ENCODE data around the gene CDADC1.
"Not testable (repeated sequence)": the region's sequence is repeated elsewhere in the genome, so short reads cannot be mapped to it uniquely, and the experiment has no call there.

Gene CDADC1

DNA sequence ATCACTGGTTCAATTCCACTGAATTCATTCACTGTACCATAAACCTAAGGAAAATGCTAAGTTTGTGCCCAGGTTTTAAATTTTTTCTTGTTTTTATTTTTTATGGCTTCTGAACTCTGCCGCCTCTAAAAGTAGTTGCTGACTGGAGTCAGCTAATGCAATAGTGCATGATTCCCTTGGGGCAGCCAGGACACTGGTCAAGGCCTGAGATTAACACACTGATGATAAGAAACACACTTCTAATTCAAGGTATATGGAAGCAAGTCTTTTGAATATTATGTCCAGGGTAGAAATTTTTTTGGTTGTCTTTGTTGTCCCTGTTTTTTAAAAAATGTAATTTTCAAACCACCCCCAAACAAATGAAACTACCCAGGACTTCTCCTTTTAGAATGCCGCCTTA, 72.2 kb downstream of the CDADC1 start:
- no peak overlapping the region for H3K4me3 ChIP-seq (ENCODE audit: low read depth, low read length)
- TF ChIP-seq, protein P1, sequence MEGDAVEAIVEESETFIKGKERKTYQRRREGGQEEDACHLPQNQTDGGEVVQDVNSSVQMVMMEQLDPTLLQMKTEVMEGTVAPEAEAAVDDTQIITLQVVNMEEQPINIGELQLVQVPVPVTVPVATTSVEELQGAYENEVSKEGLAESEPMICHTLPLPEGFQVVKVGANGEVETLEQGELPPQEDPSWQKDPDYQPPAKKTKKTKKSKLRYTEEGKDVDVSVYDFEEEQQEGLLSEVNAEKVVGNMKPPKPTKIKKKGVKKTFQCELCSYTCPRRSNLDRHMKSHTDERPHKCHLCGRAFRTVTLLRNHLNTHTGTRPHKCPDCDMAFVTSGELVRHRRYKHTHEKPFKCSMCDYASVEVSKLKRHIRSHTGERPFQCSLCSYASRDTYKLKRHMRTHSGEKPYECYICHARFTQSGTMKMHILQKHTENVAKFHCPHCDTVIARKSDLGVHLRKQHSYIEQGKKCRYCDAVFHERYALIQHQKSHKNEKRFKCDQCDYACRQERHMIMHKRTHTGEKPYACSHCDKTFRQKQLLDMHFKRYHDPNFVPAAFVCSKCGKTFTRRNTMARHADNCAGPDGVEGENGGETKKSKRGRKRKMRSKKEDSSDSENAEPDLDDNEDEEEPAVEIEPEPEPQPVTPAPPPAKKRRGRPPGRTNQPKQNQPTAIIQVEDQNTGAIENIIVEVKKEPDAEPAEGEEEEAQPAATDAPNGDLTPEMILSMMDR (IDR thresholded peaks at IDR 0.05; ENCODE audit: insufficient read depth, low read length, missing control alignments) = no peak
- CTCF ChIA-PET = no interaction called here
- POLR2A ChIA-PET = no interaction called here
- DNase-seq (ENCODE audit: low read depth, low spot score) = no peak

DNA sequence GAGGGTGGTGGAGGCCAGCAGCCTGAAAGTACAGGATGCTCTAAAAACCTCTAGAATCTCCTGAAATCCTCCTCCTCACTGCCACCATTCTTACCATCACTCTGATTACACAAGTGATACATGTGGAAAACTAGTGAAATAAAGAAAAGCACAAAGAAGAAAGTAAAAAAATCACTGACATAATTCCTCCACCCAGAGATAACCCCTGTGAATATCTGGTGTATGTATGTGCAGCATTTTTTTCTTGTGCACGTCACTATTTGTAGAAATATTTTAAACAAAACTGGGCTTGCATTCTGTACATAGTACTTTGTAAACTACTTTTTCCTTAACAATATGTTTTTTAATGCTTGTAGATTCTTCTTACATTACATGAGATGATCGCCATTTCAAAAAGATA, 73.2 kb downstream of the CDADC1 start:
- CTCF ChIA-PET = interaction anchor here (2.4 kb wide), 1 partner anchor 20 kb away, joined by 6 read pairs; no protein-coding TSS in a partner anchor
- POLR2A ChIA-PET = no interaction called here
- H3K4me3 ChIP-seq (ENCODE audit: low read depth, low read length) = no peak overlapping the region
- TF ChIP-seq, protein P1 (IDR thresholded peaks at IDR 0.05; ENCODE audit: insufficient read depth, low read length, missing control alignments) = no peak
- no peak for DNase-seq (ENCODE audit: low read depth, low spot score)

DNA sequence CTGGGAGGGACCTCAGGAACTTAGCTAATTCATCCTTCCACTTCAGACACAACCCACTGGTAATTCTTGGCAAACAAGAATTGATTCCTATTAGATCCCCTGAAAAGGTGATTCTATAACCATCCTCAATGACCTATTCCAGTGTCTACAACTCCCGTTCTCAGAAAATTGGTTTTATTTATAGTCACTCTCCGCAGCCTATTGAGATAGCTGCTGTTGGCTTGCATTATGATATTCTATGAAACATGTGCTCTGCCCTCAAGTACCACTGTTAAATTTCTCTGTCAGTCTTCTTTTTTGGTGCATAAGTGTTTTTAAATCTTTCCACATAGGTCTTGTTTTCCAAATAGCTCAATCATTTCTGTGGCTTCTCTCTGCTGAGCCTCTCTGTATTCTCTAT, 75.0 kb downstream of the CDADC1 start:
- no peak for DNase-seq (ENCODE audit: low read depth, low spot score)
- POLR2A ChIA-PET = no interaction called here
- TF ChIP-seq, protein P1 (IDR thresholded peaks at IDR 0.05; ENCODE audit: insufficient read depth, low read length, missing control alignments) = no peak
- CTCF ChIA-PET = interaction anchor here (0.5 to 2.4 kb wide), 4 partner anchors 8 to 170 kb away, joined by 3 to 6 read pairs (median 5); no protein-coding TSS in a partner anchor
- no peak overlapping the region for H3K4me3 ChIP-seq (ENCODE audit: low read depth, low read length)

DNA sequence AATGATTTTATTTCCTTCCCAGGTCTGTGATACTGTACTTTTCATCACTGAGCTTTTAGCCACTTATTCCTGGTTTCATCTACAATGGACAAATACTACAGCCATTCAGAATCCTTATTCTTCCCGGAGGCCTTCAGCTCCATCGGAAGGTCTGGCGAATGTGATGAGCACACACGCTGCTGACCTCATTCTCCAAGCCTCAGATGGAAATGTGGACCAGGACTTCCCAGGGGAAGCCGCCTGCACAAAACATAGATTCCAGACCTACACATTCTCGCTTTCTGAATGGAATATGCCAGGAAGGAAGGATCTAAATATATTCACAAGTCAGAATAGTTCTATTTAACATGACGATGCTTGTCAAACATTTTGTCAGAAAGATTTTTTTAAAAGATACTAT, 75.6 kb downstream of the CDADC1 start:
- no peak for DNase-seq (ENCODE audit: low read depth, low spot score)
- TF ChIP-seq, protein P1 (IDR thresholded peaks at IDR 0.05; ENCODE audit: insufficient read depth, low read length, missing control alignments) = no peak
- no peak overlapping the region for H3K4me3 ChIP-seq (ENCODE audit: low read depth, low read length)
- ChIA-PET CTCF (interaction anchor here (0.5 to 2.4 kb wide), 4 partner anchors 9 to 169 kb away, joined by 3 to 6 read pairs (median 5); no protein-coding TSS in a partner anchor), POLR2A (no interaction called here)

DNA sequence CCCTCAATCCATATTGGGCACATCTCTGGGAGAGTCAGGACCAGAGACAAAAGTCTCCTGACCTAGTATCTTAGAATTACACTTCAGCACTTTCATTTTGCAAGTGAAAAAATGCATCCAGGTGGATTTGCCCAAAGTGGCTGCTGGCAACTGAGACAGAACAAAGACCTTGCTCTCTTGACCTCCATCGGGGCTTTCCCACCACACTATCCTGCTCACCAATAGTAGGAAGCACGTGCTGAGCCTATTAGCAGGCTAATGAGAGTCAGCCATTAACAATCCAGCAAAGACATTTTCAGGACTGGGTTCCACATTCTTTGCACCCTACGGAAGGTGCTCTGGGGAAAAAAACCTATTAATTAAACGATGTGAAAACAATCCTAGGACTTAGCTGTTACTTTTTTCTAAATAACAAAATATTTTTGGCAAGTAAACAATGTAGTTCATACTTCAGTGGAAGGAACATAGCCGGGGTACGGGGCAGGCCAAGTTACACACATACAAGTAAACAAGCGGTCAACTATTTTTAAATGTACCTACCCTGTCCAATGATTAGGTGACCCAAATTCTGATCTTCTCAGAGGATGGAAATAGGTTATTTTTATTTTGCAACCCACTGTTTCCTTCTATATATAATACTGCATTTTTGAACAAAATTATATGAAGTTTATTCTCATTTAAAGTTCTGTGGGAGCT, 78.6 kb downstream of the CDADC1 start:
- TF ChIP-seq, protein P1 (IDR thresholded peaks at IDR 0.05; ENCODE audit: insufficient read depth, low read length, missing control alignments) = no peak
- no peak overlapping the region for H3K4me3 ChIP-seq (ENCODE audit: low read depth, low read length)
- DNase-seq (ENCODE audit: low read depth, low spot score) = no peak
- ChIA-PET CTCF (no interaction called here), POLR2A (no interaction called here)

DNA sequence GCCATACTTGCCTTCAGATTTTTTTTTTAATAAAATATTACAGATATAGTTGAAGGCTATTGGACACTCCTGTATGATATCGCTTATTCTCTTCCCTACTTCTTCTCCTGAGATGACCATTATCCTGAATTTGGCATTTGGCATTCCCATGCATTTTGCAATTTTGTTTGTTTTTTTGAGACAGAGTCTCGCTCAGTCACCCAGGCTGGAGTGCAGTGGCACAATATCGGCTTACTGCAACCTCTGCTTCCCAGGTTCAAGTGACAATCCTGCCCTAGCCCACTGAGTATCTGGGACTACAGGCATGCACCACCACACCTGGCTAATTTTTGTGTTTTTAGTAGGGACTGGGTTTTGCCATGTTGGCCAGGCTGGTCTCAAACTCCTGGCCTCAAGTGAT, 79.4 kb downstream of the CDADC1 start:
- POLR2A ChIA-PET; H3K4me3 ChIP-seq (ENCODE audit: low read depth, low read length); DNase-seq (ENCODE audit: low read depth, low spot score); CTCF ChIA-PET: not testable (repeated sequence)
